ENCODE data around the gene NUDT11. TPM values are rescaled to one million over a fixed set of nuclear protein-coding genes. Genes with fewer than 3 reads are reported as not detected.
"Not testable (repeated sequence)": the region's sequence is repeated elsewhere in the genome, so short reads cannot be mapped to it uniquely, and the experiment has no call there.

The NUDT11 gene
- 10 to 100 TPM; 13.0 to 16.0 (median 14.9) TPM for polyA plus RNA-seq (ENCODE audit: insufficient read length in 4 of 4)

DNA sequence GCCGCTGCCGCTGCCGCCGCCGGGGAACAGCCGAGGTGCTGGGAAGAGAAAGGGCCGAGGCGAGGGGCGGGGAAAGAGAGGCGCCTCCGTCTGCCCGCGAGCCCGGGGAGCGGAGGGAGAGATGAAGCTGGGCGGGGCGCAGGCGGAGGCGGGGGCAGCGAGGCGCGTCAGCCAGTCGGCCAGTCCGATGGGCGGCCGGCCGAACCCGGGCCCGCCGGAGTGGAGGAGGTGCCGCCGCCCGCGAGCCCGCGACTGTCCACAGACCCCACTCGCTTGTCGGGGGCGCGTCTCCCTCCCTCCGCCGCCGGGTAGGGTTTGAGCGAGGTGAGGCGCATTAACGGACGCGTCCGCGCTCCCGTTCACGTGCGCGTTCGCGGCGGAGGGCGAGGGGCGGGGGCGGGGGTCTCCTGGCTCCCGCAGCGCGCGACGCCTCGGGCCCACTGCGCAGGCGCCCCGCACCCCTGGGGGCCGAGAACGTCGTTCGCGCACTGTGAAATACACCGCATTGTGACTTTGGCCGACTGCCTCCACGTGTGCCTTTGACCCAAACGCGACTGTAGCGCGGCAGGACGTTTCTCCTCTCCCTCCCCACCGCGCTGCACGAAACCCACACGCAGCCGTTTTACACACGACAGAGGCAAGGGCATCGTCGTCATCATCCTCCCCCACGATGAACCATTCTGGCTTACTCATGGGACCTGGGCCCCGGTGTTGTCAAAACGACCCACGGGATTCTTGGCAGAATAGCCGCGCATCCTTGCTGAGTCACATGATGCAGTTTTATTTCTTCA, at the start of gene NUDT11:
TSS of gene NUDT11 (minus strand) at position 92 of the 791 bp plus-strand sequence. CDS start 148 bp downstream, outside the sequence.
- peak in 1 of 4 donors; percentile 21 for DNase-seq (ENCODE audit: low read depth in 4 of 4, low spot score in 3 of 4)

DNA sequence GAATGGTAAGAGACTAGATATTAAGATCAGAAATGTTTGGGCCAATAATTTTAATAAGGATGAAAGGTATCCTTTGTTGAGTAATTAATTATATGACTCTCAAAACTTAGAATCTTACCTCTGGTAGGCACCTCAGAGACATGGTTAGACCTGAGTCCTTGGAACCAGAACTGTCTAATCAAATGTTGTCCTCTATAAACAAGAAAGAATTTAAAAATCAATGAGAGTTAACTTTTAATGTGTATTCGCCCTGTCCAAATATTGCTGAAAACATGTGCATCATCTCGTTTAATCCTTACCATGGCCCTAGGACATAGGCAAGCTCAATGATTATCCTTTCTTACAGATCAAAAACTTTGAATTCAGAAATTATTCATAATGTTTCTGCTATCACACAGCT, 24.0 kb upstream of the NUDT11 start:
- no peak for DNase-seq (ENCODE audit: low read depth in 4 of 4, low spot score in 3 of 4)

DNA sequence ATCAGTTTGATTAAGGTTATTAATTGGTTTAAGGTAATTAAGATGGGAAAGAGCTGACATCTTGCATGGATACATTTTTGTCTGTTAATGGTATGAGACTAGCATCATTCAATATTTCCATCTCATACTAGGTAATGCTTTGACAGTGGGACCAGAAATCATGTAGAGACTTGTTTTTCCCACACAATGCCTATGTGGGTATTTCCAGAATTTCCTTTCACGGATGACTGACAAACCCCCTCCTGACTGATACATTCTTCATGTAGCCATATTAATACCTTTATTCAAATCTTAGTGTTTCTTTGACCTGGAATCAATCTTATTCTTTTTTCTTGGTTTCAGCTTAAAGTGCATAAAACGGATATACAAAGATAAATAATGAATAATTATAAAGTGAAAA, 22.7 kb upstream of the NUDT11 start:
- not testable (repeated sequence) for DNase-seq (ENCODE audit: low read depth in 4 of 4, low spot score in 3 of 4)

DNA sequence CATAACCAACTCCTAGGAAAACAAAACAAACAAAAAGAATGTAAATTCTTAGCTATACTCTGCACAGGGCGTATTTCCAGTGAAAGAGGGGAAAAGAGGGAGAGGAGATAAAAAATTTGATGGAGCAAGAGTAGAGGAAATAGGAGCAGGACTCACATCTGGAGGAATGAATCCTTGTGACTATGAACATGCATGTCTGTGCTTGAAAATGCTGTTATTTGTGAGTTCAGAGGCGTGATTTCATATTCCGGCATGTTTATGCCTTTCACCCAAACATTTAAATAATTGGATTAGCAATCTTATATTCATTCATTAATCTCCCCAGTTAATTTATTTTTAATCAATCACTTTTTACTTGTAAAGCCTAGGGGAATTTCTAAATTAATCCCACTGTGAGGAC, 11.2 kb upstream of the NUDT11 start:
- DNase-seq (ENCODE audit: low read depth in 4 of 4, low spot score in 3 of 4) = no peak

DNA sequence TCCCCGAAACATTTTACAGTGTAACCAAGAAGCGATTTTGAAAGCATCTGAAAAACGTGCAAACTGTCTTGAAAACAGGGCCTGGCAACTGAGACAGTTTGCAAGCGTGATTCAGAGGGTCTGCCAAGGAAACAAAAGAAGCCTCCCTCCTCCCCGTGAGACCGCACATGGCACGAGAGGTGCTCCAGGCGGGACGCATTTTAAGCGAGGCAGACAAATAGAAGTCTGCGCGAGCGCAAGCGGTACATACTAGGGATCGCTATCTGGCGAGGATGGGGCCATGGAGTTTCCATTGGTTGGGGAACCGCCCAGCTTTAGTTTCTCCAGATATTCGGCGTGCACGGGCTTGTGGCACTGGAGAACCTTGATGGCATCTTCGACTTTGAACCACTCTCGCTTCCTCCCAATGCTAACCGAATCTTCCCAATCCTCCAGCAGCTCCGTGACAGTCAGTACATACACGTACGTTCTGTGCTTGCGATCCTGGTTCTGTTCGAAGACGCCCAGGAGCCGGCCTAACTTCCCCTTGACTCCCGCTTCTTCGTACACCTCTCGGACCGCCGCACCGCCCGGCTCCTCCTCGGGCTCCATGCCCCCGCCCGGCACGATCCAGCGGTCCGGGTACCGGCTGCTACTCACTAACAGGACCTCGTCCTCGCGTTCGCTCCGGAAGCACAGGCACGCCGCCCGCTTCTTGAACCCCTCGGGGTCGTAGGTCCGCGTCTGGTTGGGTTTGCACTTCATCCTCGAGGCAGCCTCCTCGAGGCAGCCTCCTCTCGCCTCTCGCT, 497 bp downstream of the NUDT11 start:
- DNase-seq (ENCODE audit: low read depth in 4 of 4, low spot score in 3 of 4) = not testable (repeated sequence)

DNA sequence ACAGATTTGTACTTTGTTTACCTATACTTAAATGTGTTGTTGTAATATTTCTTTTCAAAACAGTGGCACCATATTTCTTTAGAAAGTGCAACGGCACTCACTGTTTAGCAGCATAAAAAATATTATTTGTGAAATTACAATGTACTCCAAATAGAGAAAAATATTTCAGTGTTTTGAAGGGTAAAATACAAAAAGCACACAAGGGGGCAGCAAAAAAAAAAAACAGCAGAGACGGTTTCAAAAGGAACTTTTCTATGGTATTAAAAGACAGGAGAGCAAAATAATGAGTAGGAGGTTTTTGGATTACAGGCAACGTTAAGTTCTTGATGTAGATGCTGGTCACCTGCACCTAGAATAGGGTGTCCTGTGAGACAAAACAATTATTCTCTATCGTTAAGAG, 2.0 kb downstream of the NUDT11 start:
- DNase-seq (ENCODE audit: low read depth in 4 of 4, low spot score in 3 of 4) = no peak

DNA sequence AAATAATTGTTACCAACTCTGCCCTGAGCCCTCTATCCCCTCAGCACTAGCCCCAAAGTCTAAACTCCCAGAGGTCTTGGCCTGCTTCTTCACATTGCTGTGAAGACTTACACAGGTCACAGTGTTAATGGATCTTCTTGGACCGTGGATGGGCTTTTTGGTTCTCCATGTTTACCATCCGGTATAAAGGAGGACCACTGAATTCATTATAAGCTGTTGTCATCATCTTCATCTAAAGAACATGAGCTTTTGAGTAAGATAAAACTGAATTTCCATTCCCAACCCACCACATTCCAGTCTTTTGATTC, 8.5 kb downstream of the NUDT11 start:
- no peak for DNase-seq (ENCODE audit: low read depth in 4 of 4, low spot score in 3 of 4)

DNA sequence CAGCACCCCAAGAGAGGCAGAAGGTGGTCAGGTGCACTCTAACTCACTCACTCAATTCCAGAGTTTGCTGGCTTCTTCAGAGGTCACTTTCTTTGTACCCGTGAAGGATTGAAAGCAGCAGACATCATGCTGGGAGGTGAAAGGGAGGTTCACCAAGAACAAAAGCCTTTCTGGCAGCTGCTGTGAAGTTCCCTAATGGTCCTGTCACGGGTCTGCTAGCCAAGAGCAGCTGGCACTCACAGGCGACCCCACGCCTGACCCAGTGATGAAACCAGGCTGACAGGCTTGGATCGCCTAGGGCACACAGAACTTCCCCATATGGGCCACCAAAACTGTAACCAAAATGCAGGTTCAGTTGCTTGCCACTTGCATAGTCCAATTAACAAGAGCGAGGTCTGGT, 11.8 kb downstream of the NUDT11 start:
- DNase-seq (ENCODE audit: low read depth in 4 of 4, low spot score in 3 of 4) = no peak

DNA sequence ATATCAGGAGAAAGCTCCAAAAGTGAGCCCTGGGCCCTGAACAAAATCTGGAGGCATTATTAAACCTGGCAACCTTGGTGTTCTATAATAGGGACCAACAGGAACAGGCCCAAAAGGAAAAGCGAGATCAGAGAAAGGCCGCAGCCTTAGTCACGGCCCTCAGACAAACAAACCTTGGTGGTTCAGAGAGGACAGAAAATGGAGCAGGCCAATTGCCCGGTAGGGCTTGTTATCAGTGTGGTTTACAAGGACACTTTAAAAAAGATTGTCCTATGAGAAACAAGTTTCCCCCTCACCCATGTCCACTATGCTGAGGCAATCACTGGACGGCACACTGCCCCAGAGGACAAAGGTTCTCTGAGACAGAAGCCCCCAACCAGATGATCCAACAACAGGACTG, 14.0 kb downstream of the NUDT11 start:
- not testable (repeated sequence) for DNase-seq (ENCODE audit: low read depth in 4 of 4, low spot score in 3 of 4)

DNA sequence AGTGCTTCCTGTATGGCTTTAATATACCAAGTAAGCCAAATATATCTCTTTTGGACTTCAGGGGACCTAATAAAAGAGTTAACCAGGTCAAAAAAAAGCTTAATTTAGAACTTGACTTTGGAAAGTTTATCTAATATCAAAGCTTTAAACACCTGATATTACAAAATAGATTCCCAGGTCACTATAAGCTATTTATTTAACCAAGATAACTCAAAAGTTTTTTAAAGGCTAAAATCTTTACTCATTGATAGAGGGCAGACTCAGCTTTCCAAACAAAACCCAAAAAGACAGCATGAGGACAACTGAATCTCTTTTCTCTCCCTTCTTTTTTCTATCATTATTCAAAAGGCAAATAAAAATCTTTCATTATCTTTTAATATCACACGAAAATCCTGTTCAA, 19.5 kb downstream of the NUDT11 start:
- DNase-seq (ENCODE audit: low read depth in 4 of 4, low spot score in 3 of 4) = no peak

DNA sequence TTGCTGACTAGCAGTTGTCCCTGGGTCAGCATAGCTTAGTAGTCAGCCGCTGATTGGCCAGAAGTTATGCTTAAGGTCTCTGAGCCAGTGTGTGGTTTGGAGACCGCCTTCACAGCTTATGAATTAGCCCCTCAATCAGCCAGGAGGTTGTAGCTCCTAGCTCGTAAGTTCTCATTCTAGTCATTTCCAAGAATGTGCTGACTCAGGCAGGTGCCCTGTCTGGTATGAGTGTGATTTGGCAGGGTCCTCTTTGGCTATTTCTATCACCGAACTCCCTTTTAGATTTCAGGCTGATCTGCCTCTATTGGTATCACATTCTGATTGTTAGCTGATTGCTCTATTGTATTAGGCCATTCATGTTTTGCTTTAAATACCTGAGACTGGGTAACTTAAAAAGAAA, 33.1 kb downstream of the NUDT11 start:
- no peak for DNase-seq (ENCODE audit: low read depth in 4 of 4, low spot score in 3 of 4)

DNA sequence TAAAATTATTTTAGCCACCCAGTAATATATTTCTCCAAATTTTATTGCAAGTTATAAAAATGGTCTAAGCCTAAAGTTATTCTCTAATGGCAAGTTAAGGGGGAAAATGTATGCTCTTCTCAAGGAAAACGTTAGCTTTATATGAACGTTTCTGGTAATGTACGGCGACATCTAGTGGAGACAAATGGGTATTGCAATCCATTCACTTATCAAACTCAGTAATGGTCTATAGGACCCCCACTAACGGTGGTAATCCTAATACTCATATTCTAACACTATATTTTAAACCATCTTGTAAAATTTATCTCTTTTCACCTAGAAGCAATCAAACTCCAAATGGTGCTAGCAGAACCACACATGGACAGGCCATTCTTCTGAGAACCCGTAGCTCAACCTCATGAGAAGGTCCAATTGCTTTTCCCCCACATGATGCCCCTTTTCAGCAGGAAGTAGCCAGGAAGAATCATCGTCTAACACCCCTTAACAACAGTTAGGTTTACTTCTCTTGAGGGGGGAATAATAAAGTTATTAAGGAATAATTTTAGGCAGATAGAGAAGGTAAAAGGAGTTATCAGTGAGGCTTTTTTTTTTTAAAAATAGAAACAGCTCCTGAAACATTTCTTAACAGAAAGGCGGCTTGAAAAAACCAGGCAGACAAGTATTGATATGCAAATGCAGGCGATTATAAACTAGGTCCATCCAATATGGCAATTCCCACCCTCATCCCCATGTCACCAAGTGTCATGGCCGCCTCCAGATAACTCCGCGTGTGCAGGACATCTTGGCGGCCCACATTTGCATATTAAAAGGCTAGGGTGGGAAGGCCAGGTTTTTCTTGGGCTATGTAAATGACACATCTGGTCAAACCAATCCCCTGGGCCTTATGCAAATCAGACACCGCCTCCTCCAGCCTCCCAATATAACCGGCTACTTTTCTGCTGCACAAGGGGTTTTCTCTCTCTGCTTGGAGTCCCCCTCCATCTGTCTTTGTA, 35.0 kb downstream of the NUDT11 start:
- peak in 3 of 4 donors; percentile 4 to 8 (median 7) for DNase-seq (ENCODE audit: low read depth in 4 of 4, low spot score in 3 of 4)

DNA sequence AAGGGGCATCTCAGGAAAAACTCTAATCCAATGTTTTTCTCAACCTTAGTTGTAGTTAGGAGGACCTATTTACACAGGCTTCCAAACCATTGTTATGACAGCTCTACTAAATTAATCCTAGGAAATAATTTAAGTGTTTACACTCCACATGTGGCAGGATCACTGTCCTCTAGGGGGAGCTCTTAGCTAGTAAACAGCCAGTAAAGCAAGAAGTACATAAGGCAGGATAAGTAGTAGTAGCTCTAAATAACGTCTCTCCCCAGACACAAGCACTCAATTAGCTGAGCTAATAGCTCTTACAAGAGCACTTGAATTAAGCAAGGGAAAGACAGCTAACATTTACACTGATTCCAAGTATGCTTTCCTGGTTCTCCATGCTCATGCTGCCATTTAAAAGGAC, 37.3 kb downstream of the NUDT11 start:
- DNase-seq (ENCODE audit: low read depth in 4 of 4, low spot score in 3 of 4) = no peak

DNA sequence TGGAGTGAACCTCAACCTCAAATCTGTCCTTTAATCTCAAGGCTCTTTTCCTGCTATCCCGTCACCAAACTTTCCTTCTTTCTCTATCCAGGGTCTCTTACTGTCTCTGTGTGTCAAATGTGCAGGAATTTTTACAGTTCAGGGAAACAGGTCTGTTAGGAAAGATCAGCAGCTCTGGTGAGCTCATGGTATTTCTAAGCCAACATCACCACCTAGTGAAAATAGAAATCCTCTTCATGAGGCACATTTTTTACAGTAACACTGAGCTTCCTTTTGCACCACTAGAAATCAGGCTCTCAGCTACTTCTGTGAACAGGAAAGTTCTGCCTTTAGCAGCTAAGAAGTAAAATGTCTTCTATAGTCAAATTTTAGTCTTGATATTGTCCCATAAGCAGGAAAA, 39.6 kb downstream of the NUDT11 start:
- peak in 1 of 4 donors; percentile 2 for DNase-seq (ENCODE audit: low read depth in 4 of 4, low spot score in 3 of 4)

DNA sequence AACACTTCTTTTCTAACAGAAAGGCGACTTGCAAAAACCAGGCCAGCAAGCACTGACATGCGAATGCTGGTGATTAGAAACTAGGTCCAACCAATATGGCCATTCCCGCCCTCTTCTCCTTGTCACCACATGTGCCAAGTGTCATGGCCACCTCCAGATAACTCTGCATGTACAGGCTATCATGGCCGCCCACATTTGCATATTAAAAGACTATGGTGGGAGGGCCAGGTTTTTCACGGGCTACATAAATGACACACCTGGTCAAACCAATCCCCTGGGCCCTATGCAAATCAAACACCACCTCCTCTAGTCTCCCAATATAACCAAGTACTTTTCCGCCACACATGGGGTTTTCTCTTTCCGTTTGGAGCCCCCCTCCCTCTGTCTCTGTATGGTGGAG, 40.1 kb downstream of the NUDT11 start:
- DNase-seq (ENCODE audit: low read depth in 4 of 4, low spot score in 3 of 4) = no peak

DNA sequence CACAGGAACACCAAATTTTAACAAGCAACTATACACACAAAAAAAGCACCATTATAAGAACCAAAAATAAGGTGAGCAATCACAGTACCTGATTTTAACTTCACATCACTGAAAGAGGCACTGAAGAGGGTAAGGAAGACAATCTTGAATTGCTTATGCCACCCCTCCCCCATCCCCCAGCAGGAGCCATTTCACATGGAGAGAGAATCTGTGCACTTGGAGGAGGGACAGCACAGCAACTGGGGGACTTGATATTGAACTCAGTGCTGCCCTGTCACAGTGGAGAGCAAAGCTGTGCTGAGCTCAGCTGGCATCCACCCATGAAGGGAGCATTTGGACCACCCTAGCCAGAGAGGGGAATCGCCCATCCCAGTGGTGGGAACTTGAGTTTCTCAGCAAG, 56.0 kb downstream of the NUDT11 start:
- DNase-seq (ENCODE audit: low read depth in 4 of 4, low spot score in 3 of 4) = no peak

Other genes starting within 250 kb of the NUDT11 start
- gene NUDT10, start 163.8 kb downstream of the NUDT11 start, polyA plus RNA-seq (ENCODE audit: insufficient read length in 4 of 4) = 10 to 100 TPM; 11.2 to 12.4 (median 11.6) TPM
- gene CENPVL3, start 122.3 kb upstream of the NUDT11 start, polyA plus RNA-seq (ENCODE audit: insufficient read length in 4 of 4) = 1 to 10 TPM; 1.5 to 2.1 (median 1.8) TPM
- gene CENPVL2, start 186.2 kb upstream of the NUDT11 start, polyA plus RNA-seq (ENCODE audit: insufficient read length in 4 of 4) = under 1 TPM; 0.10 to 0.36 (median 0.25) TPM
- gene CENPVL1, start 213.9 kb upstream of the NUDT11 start, polyA plus RNA-seq (ENCODE audit: insufficient read length in 4 of 4) = under 1 TPM; 0.10 to 0.36 (median 0.25) TPM
- gene GSPT2, start 246.8 kb upstream of the NUDT11 start, polyA plus RNA-seq (ENCODE audit: insufficient read length in 4 of 4) = 10 to 100 TPM; 21.6 to 25.5 (median 24.3) TPM

Measured in right renal pelvis (tissue), 4 donors.